Liver (tissue), 9 donors: ENCODE results near the gene COL8A1. TPM values are rescaled to one million over a fixed set of nuclear protein-coding genes. Genes with fewer than 3 reads are reported as not detected.

Experiments
- DNase-seq: peaks from one replicate; pipeline ENCODE4 v3.0.0-alpha.2; 2017; ENCODE audit warnings: low spot score
- H3K27ac ChIP-seq, 2 donors: one replicate each; pipeline ENCODE4 v1.7.0; 2013; ENCODE audit warnings: inconsistent platforms in 2 of 2, low read length in 2 of 2, control low read depth in 1 of 2, low read depth in 1 of 2, mild to moderate bottlenecking in 1 of 2
- H3K27me3 ChIP-seq, 4 donors: one replicate each; pipeline versions ENCODE4 v1.6.1 to v1.7.0; 2013; ENCODE audit warnings: low read length in 3 of 4, inconsistent platforms in 1 of 4, mild to moderate bottlenecking in 1 of 4, moderate library complexity in 1 of 4; ENCODE audit not compliant: control insufficient read depth in 4 of 4, insufficient read depth in 4 of 4
- H3K36me3 ChIP-seq, 4 donors: one replicate each; pipeline versions ENCODE4 v1.6.1 to v1.7.0; 2013; ENCODE audit warnings: low read length in 3 of 4, mild to moderate bottlenecking in 3 of 4, low read depth in 1 of 4, moderate library complexity in 1 of 4; ENCODE audit not compliant: control insufficient read depth in 4 of 4, insufficient read depth in 3 of 4
- H3K4me1 ChIP-seq, 4 donors: one replicate each; pipeline versions ENCODE4 v1.6.1 to v1.7.0; 2013; ENCODE audit warnings: low read length in 3 of 4, mild to moderate bottlenecking in 3 of 4, moderate library complexity in 1 of 4; ENCODE audit not compliant: control insufficient read depth in 4 of 4, insufficient read depth in 4 of 4
- H3K4me3 ChIP-seq, 3 donors: one replicate each; pipeline versions ENCODE4 v1.6.1 to v1.7.0; 2013; ENCODE audit warnings: low read length in 3 of 3, control low read depth in 1 of 3, low read depth in 1 of 3, mild to moderate bottlenecking in 1 of 3
- H3K9ac ChIP-seq, 2 donors: one replicate each; pipeline ENCODE4 v1.7.0; 2013; ENCODE audit warnings: low read length in 2 of 2, mild to moderate bottlenecking in 2 of 2, moderate library complexity in 2 of 2, control low read depth in 1 of 2, low read depth in 1 of 2
- H3K9me3 ChIP-seq, 4 donors: one replicate each; pipeline versions ENCODE4 v1.6.1 to v1.7.0; 2013; ENCODE audit warnings: low read length in 3 of 4; ENCODE audit not compliant: control insufficient read depth in 4 of 4
- ATF3 ChIP-seq: IDR thresholded peaks from 2 replicates; pipeline ENCODE4 v1.6.1; 2016; ENCODE audit warnings: antibody characterized with exemption
- CTCF ChIP-seq: fragments of 150-350 bp; IDR thresholded peaks from 2 replicates; pipeline ENCODE4 v1.5.1; 2017; ENCODE audit warnings: improper control_type of control experiment, low read depth, low read length; ENCODE audit not compliant: missing input control
- EGR1 ChIP-seq, 2 donors: IDR thresholded peaks; 2 replicates each; pipeline ENCODE4 v1.6.1; 2016 to 2018; ENCODE audit warnings: antibody characterized with exemption in 2 of 2, low read depth in 2 of 2
- FOXA1 ChIP-seq: IDR thresholded peaks from 2 replicates; pipeline ENCODE4 v1.6.1; 2016; ENCODE audit warnings: antibody characterized with exemption
- GABPA ChIP-seq, 2 donors: IDR thresholded peaks in 1 of 2; conservative IDR thresholded peaks in 1 of 2; 2 replicates each; pipeline ENCODE4 v1.6.1; 2016; ENCODE audit warnings: antibody characterized with exemption in 2 of 2, mild to moderate bottlenecking in 1 of 2, moderate library complexity in 1 of 2
- HNF4A ChIP-seq, 2 donors: conservative IDR thresholded peaks; 2 replicates each; pipeline ENCODE4 v1.6.1; 2016; ENCODE audit warnings: antibody characterized with exemption in 2 of 2, mild to moderate bottlenecking in 2 of 2
- HNF4G ChIP-seq: IDR thresholded peaks from 2 replicates; pipeline ENCODE4 v1.6.1; 2016; ENCODE audit warnings: antibody characterized with exemption
- JUND ChIP-seq, 2 donors: IDR thresholded peaks; 2 replicates each; pipeline ENCODE4 v1.6.1; 2016; ENCODE audit warnings: antibody characterized with exemption in 2 of 2
- RAD21 ChIP-seq, 2 donors: IDR thresholded peaks; 2 replicates each; pipeline ENCODE4 v1.6.1; 2016; ENCODE audit warnings: antibody characterized with exemption in 2 of 2, mild to moderate bottlenecking in 2 of 2
- RXRA ChIP-seq, 2 donors: IDR thresholded peaks; 2 replicates each; pipeline ENCODE4 v1.6.1; 2017 to 2018; ENCODE audit warnings: antibody characterized with exemption in 2 of 2, mild to moderate bottlenecking in 1 of 2
- SP1 ChIP-seq: IDR thresholded peaks from 2 replicates; pipeline ENCODE4 v1.6.1; 2018; ENCODE audit warnings: antibody characterized with exemption, mild to moderate bottlenecking
- TAF1 ChIP-seq: conservative IDR thresholded peaks from 2 replicates; pipeline ENCODE4 v1.6.1; 2016; ENCODE audit warnings: antibody characterized with exemption, mild to moderate bottlenecking
- YY1 ChIP-seq: IDR thresholded peaks from 2 replicates; pipeline ENCODE4 v1.6.1; 2016; ENCODE audit warnings: antibody characterized with exemption, mild to moderate bottlenecking
- WGBS: extraction: QIAGEN DNeasy Blood & Tissue Kit; methylation state at CpG from one replicate; pipeline ENCODE4 v1.1.7; 2013; 5-methylcytosine and 5-hydroxymethylcytosine counted together
- polyA plus RNA-seq, 2 donors: library from polyadenylated mRNA; stranded (reverse) in 1 of 2; unstranded in 1 of 2; fragments of 200-250 nt in 1 of 2; fragments of >200 nt in 1 of 2; fragmentation: Nextera tagmentation in 1 of 2; extraction: Ambion mirVana in 1 of 2; gene quantifications; one replicate each; pipeline versions ENCODE4 v1.2.1 to v1.2.3, GENCODE V29; 2013 to 2015
- total RNA-seq, 2 donors: library from RNA; depleted of rRNA; stranded (reverse); fragments of >200 nt; gene quantifications; one replicate each; pipeline ENCODE4 v1.2.3, GENCODE V29; 2014
- TF ChIP-seq, protein P1 (sequence below): IDR thresholded peaks from 2 replicates; pipeline ENCODE4 v1.6.1; 2016; ENCODE audit warnings: antibody characterized with exemption
- donor health status: healthy.
- donor health status: healthy.
- donor health status: healthy.
- donor health status: healthy.
- donor health status: healthy.

COL8A1 gene
- total and polyA plus RNA-seq, 4 donors, result 0.14 to 2.2 (median 1.0) TPM

DNA sequence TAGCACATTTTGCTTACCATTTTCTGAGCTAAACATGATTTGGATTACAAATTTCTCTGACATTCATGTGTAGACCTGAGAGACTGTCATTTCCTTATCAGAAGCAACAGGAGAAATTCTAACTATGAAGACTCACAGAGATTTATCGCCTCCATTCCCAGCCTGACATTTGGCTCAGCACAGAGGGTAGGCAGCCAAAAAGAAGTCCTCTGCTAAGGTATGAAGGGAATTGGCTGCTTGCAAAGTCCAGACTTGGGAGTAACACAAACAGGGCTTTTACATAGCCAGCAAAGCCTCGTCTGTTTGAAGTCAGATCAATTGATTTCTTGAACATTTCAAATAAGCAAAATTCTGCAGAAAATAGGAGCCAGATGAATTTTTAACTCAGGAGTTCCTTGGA lies 122.2 kb downstream of the COL8A1 start:
- Histone ChIP-seq H3K9me3 (no peaks in the 10 kb centered on the region), H3K4me1 (no peaks in the 10 kb centered on the region), H3K9ac (no peak overlapping the region), H3K36me3 (no peaks in the 10 kb centered on the region), H3K27me3 (peaks cover 0 to 2% (median 0%) of the 10 kb centered on the region in 4 donors), H3K27ac (no peak overlapping the region), H3K4me3 (no peak overlapping the region)
- WGBS, result 57% methylated on average over 2 of the region's 2 CpGs
- DNase-seq, result no peak
- TF ChIP-seq FOXA1 (no peak), HNF4A (conservative IDR thresholded peaks at IDR 0.05) (no peak), CTCF (no peak), JUND (IDR thresholded peaks at IDR 0.05) (no peak), RAD21 (IDR thresholded peaks at IDR 0.05) (no peak), GABPA (IDR thresholded peaks at IDR 0.05 in 1 of 2, conservative IDR thresholded peaks at IDR 0.05 in 1 of 2) (no peak)

DNA sequence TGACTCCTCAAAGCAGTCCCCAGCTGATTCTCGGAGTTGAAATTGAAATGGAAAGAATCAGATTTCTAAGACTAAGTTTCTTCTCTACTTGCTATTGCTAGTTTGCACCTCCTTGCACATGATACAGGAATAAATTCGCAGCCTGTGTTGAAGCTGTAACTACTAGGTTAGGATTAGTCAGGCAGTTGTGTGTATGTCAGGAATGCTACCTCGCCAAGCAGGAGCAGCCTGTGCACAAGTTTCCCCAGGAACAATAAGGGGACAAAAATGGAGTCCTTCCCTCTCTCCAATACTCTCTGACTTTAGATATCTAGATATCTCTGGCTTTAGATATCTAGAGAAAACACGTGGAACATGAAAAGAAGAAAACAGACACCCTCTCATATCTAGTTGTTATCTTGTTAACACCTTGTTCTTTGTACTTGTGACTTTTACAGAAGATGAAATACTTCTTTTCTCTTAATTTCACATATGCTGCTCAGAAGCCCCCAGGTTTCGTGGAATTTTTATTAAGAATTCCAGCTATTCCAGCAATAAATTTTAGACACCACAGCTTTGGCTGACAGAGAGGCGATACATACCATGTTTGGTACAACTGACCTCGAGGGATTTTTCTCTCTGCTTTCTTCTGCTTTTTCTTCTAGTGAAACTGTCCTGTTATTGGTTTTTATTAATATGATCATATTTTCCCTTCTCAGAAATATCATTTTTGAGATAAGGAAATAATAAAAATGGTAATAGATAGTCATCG lies 123.2 kb downstream of the COL8A1 start:
- H3K4me1 ChIP-seq, result no peaks in the 10 kb centered on the region
- no peak overlapping the region for H3K27ac ChIP-seq
- TF ChIP-seq SP1 (no peak), FOXA1 (no peak), HNF4G (no peak), ATF3 (no peak), GABPA (IDR thresholded peaks at IDR 0.05 in 1 of 2, conservative IDR thresholded peaks at IDR 0.05 in 1 of 2) (no peak), RXRA (IDR thresholded peaks at IDR 0.05) (no peak), JUND (IDR thresholded peaks at IDR 0.05) (no peak), YY1 (no peak), TAF1 (no peak), CTCF (no peak), EGR1 (IDR thresholded peaks at IDR 0.05; ENCODE audit: low read depth in 2 of 2) (no peak)
- TF ChIP-seq, protein P1, sequence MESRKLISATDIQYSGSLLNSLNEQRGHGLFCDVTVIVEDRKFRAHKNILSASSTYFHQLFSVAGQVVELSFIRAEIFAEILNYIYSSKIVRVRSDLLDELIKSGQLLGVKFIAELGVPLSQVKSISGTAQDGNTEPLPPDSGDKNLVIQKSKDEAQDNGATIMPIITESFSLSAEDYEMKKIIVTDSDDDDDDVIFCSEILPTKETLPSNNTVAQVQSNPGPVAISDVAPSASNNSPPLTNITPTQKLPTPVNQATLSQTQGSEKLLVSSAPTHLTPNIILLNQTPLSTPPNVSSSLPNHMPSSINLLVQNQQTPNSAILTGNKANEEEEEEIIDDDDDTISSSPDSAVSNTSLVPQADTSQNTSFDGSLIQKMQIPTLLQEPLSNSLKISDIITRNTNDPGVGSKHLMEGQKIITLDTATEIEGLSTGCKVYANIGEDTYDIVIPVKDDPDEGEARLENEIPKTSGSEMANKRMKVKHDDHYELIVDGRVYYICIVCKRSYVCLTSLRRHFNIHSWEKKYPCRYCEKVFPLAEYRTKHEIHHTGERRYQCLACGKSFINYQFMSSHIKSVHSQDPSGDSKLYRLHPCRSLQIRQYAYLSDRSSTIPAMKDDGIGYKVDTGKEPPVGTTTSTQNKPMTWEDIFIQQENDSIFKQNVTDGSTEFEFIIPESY, result no peak
- H3K9me3 ChIP-seq, result no peaks in the 10 kb centered on the region
- no peak overlapping the region for H3K4me3 ChIP-seq
- no peaks in the 10 kb centered on the region for H3K36me3 ChIP-seq
- DNase-seq, result no peak
- no peak overlapping the region for H3K9ac ChIP-seq
- WGBS, result 70% methylated on average over 8 of the region's 8 CpGs
- H3K27me3 ChIP-seq, result no peaks in the 10 kb centered on the region
